Sigmoid colon (tissue), 4 donors: ENCODE data around the gene CAMK4.

Experiments used
- CTCF ChIP-seq, 4 experiments: fragments of 450-650 bp in 3 of 4; fragments of 200-600 bp in 1 of 4; IDR thresholded peaks; one replicate each; pipeline ENCODE4 v1.5.1; 2016 to 2019; ENCODE audit warnings: antibody characterized with exemption in 4 of 4, mild to moderate bottlenecking in 3 of 4, moderate library complexity in 2 of 4
- EP300 ChIP-seq, 4 donors: sonication (generic); formaldehyde crosslinking; IDR thresholded peaks; one replicate each; pipeline ENCODE4 v1.6.1; 2017; ENCODE audit warnings: antibody characterized with exemption in 4 of 4
- POLR2A ChIP-seq, 2 donors: fragments of 450-650 bp; IDR thresholded peaks; one replicate each; pipeline ENCODE4 v1.6.1; 2016; ENCODE audit warnings: antibody characterized with exemption in 2 of 2, mild to moderate bottlenecking in 2 of 2, moderate library complexity in 2 of 2
- POLR2AphosphoS5 ChIP-seq, 4 donors: sonication (generic); formaldehyde crosslinking; IDR thresholded peaks; one replicate each; pipeline ENCODE4 v1.6.1; 2017; ENCODE audit warnings: antibody characterized with exemption in 4 of 4

- TF ChIP-seq POLR2AphosphoS5 (IDR thresholded peaks at IDR 0.05), result no peak
- TF ChIP-seq CTCF (IDR thresholded peaks at IDR 0.05), result no peak
- TF ChIP-seq POLR2A (IDR thresholded peaks at IDR 0.05), result no peak
- no peak for TF ChIP-seq EP300 (IDR thresholded peaks at IDR 0.05)
Observed at GRCh38 chr5:111505096-111505495, 280.9 kb downstream of the CAMK4 start.
